CD14-positive monocyte (primary cell): Measurements from ENCODE around the gene PIWIL1. TPM values are rescaled to one million over a fixed set of nuclear protein-coding genes. Genes with fewer than 3 reads are reported as not detected.

Source experiments
- DNase-seq, 3 donors: peaks; one replicate each; pipeline ENCODE4 v3.0.0-alpha.2; 2011 to 2022
- H2AFZ ChIP-seq: 2 replicates; pipeline ENCODE4 v1.6.0; 2012; ENCODE audit warnings: mild to moderate bottlenecking, low read depth, low read length, inconsistent platforms; ENCODE audit not compliant: insufficient read depth, poor library complexity, severe bottlenecking
- H3K27ac ChIP-seq, 2 donors: 1 replicate in 1 of 2; 2 replicates in 1 of 2; pipeline ENCODE4 v1.5.1; 2012 to 2013; ENCODE audit warnings: low read length in 2 of 2, control low read depth in 1 of 2, inconsistent platforms in 1 of 2, low read depth in 1 of 2, mild to moderate bottlenecking in 1 of 2
- H3K27me3 ChIP-seq, 2 donors: one replicate each; pipeline versions ENCODE4 v1.6.0 to v1.6.1; 2011 to 2013; ENCODE audit warnings: low read length in 2 of 2; ENCODE audit not compliant: control insufficient read depth in 2 of 2, insufficient read depth in 2 of 2
- H3K36me3 ChIP-seq, 2 donors: replicated peaks in 1 of 2; 1 replicate in 1 of 2; 2 replicates in 1 of 2; pipeline versions ENCODE4 v1.5.1 to v1.6.1; 2012 to 2013; ENCODE audit warnings: low read length in 2 of 2, control low read depth in 1 of 2, inconsistent platforms in 1 of 2, mild to moderate bottlenecking in 1 of 2; ENCODE audit not compliant: insufficient read depth in 2 of 2, control insufficient read depth in 1 of 2
- H3K4me1 ChIP-seq, 2 donors: 1 replicate in 1 of 2; 2 replicates in 1 of 2; pipeline versions ENCODE4 v1.5.1 to v1.6.1; 2012 to 2013; ENCODE audit warnings: low read length in 2 of 2, control low read depth in 1 of 2, inconsistent platforms in 1 of 2, mild to moderate bottlenecking in 1 of 2, moderate library complexity in 1 of 2; ENCODE audit not compliant: insufficient read depth in 2 of 2, control insufficient read depth in 1 of 2
- H3K4me2 ChIP-seq: replicated peaks from 2 replicates; pipeline ENCODE3; 2012; ENCODE audit warnings: low read length, moderate library complexity, mild to moderate bottlenecking; ENCODE audit not compliant: poor library complexity, severe bottlenecking; ENCODE audit errors: extremely low read depth
- H3K4me3 ChIP-seq, 3 experiments: fragments of 200-600 bp in 1 of 3; sonication (generic) in 1 of 3; replicated peaks in 1 of 3; 1 replicate in 2 of 3; 2 replicates in 1 of 3; pipeline ENCODE4 v1.5.1; 2011 to 2013; ENCODE audit warnings: low read length in 3 of 3, mild to moderate bottlenecking in 3 of 3, control low read depth in 2 of 3, low read depth in 2 of 3, inconsistent platforms in 1 of 3, moderate library complexity in 1 of 3
- H3K79me2 ChIP-seq: 2 replicates; pipeline ENCODE4 v1.6.0; 2012; ENCODE audit warnings: mild to moderate bottlenecking, control low read depth, inconsistent platforms, low read length, moderate library complexity; ENCODE audit not compliant: insufficient read depth
- H3K9ac ChIP-seq: 2 replicates; pipeline ENCODE4 v1.6.0; 2017; ENCODE audit warnings: low read length, mild to moderate bottlenecking; ENCODE audit not compliant: insufficient read depth, poor library complexity, severe bottlenecking
- H3K9me3 ChIP-seq, 2 donors: replicated peaks in 1 of 2; 1 replicate in 1 of 2; 2 replicates in 1 of 2; pipeline versions ENCODE4 v1.5.1 to v1.6.1; 2012 to 2013; ENCODE audit warnings: low read length in 2 of 2, control low read depth in 1 of 2; ENCODE audit not compliant: control insufficient read depth in 1 of 2, insufficient read depth in 1 of 2
- H4K20me1 ChIP-seq: 2 replicates; pipeline ENCODE4 v1.6.0; 2012; ENCODE audit warnings: mild to moderate bottlenecking, low read length, control low read depth, moderate library complexity; ENCODE audit not compliant: insufficient read depth
- H3K27ac Mint-ChIP-seq, 7 donors: one replicate each; pipeline ENCODE4 v1.8.0; 2020; ENCODE audit warnings: mild to moderate bottlenecking in 7 of 7, mixed read lengths in 7 of 7, moderate library complexity in 6 of 7, inconsistent platforms in 2 of 7
- H3K27me3 Mint-ChIP-seq, 3 donors: one replicate each; pipeline ENCODE4 v1.8.0; 2021 to 2022; ENCODE audit warnings: low read depth in 3 of 3, mild to moderate bottlenecking in 3 of 3, mixed read lengths in 3 of 3, moderate library complexity in 3 of 3, inconsistent platforms in 1 of 3
- H3K36me3 Mint-ChIP-seq, 2 donors: one replicate each; pipeline ENCODE4 v1.8.0; 2020; ENCODE audit warnings: mixed read lengths in 2 of 2, inconsistent platforms in 1 of 2, mild to moderate bottlenecking in 1 of 2
- H3K4me1 Mint-ChIP-seq: one replicate; pipeline ENCODE4 v1.8.0; 2020; ENCODE audit warnings: mild to moderate bottlenecking, mixed read lengths
- H3K4me3 Mint-ChIP-seq, 2 donors: one replicate each; pipeline ENCODE4 v1.8.0; 2020; ENCODE audit warnings: mild to moderate bottlenecking in 2 of 2, mixed read lengths in 2 of 2, moderate library complexity in 1 of 2
- H3K9me3 Mint-ChIP-seq, 7 donors: one replicate each; pipeline ENCODE4 v1.8.0; 2020 to 2022; ENCODE audit warnings: mixed read lengths in 7 of 7, mild to moderate bottlenecking in 6 of 7, moderate library complexity in 6 of 7, inconsistent platforms in 2 of 7
- WGBS: methylation state at CpG from one replicate; pipeline ENCODE4 v1.1.5; 2013; ENCODE audit warnings: missing lambda C conversion rate; ENCODE audit not compliant: insufficient coverage; 5-methylcytosine and 5-hydroxymethylcytosine counted together
- intact Hi-C, 2 donors: fragments of 100-400 bp; cut with micrococcal nuclease; formaldehyde crosslinking; loops; one replicate each; pipeline versions ENCODE4 v1.15.0 to v1.15.1; 2023
- polyA plus RNA-seq, 3 donors: library from polyadenylated mRNA; depleted of rRNA in 1 of 3; unstranded in 2 of 3; stranded (reverse) in 1 of 3; fragments of 300-500 nt in 2 of 3; fragments of >200 nt in 1 of 3; fragmentation: Illumina TruSeq in 2 of 3; gene quantifications; 1 replicate in 2 of 3; 2 replicates in 1 of 3; pipeline ENCODE4 v1.2.3, GENCODE V29; 2012 to 2021
- TF ChIP-seq, protein P1 (sequence below): fragments of 200-600 bp; IDR thresholded peaks from one replicate; pipeline ENCODE4 v1.8.0; 2022; ENCODE audit warnings: antibody characterized with exemption, mild to moderate bottlenecking

PIWIL1 gene
- polyA plus RNA-seq, 3 donors: not detected

DNA sequence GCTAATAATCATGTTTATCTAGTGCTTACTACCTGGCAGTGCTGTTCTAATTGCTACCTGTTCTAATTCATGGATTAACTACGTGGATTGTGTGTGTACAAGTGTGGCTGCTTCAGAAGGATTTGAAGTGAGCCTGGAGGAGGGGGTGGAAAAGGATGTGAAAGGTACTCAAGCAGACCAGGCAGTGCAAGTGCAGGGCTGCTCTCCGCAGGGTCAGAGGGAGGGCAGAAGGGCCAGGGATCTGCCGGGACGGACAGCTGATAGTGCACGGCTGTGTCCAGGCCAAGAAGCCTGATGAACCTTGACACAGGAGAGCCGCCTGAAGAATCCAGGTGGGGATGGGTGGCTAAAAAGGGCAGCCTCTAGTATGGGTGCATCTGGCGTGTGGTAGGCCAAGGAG is 28.5 kb downstream of the PIWIL1 start:
- H3K27ac Mint-ChIP-seq: no peak overlapping the region
- no peaks in the 10 kb centered on the region for H3K36me3 Mint-ChIP-seq
- H3K27me3 Mint-ChIP-seq: peaks cover 1 to 9% (median 6%) of the 10 kb centered on the region in 3 donors
- no peak for DNase-seq
- H3K36me3 ChIP-seq: no peaks in the 10 kb centered on the region
- no peak overlapping the region for H3K4me3 ChIP-seq
- H3K4me1 Mint-ChIP-seq: no peaks in the 10 kb centered on the region
- H3K4me3 Mint-ChIP-seq: no peak overlapping the region
- intact Hi-C loops: no loop called here
- no peaks in the 10 kb centered on the region for H3K79me2 ChIP-seq
- WGBS: 89% methylated on average over 6 of the region's 7 CpGs
- H3K9me3 ChIP-seq: no peaks in the 10 kb centered on the region
- TF ChIP-seq, protein P1, sequence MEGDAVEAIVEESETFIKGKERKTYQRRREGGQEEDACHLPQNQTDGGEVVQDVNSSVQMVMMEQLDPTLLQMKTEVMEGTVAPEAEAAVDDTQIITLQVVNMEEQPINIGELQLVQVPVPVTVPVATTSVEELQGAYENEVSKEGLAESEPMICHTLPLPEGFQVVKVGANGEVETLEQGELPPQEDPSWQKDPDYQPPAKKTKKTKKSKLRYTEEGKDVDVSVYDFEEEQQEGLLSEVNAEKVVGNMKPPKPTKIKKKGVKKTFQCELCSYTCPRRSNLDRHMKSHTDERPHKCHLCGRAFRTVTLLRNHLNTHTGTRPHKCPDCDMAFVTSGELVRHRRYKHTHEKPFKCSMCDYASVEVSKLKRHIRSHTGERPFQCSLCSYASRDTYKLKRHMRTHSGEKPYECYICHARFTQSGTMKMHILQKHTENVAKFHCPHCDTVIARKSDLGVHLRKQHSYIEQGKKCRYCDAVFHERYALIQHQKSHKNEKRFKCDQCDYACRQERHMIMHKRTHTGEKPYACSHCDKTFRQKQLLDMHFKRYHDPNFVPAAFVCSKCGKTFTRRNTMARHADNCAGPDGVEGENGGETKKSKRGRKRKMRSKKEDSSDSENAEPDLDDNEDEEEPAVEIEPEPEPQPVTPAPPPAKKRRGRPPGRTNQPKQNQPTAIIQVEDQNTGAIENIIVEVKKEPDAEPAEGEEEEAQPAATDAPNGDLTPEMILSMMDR: no peak
- H3K4me1 ChIP-seq: no peaks in the 10 kb centered on the region
- H3K27ac ChIP-seq: no peak overlapping the region
- H3K9ac ChIP-seq: no peak overlapping the region
- H4K20me1 ChIP-seq: no peaks in the 10 kb centered on the region
- H2AFZ ChIP-seq: no peak overlapping the region
- H3K9me3 Mint-ChIP-seq: peaks cover 0 to 3% (median 0%) of the 10 kb centered on the region in 7 donors
- H3K27me3 ChIP-seq: no peaks in the 10 kb centered on the region
- H3K4me2 ChIP-seq: no peak overlapping the region

DNA sequence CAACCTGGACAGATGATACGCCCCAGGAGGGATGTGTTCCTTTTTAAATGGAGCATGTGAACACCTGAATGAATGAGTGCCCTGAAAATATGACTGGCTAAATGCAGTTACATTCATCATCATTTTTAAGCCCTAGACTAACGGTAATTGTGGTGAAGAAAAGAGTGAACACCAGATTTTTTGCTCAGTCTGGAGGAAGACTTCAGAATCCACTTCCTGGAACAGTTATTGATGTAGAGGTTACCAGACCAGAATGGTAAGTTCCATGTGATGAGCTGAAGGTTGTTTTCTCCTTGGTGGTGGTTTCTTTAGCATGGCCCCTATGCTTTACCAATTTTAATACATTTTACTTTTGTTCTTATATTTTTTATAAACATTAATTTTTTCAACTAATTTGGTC is 29.3 kb downstream of the PIWIL1 start:
- Histone ChIP-seq H3K9me3 (no peaks in the 10 kb centered on the region), H3K4me1 (no peaks in the 10 kb centered on the region), H3K36me3 (no peaks in the 10 kb centered on the region), H3K79me2 (no peaks in the 10 kb centered on the region), H3K4me3 (no peak overlapping the region), H3K27me3 (no peaks in the 10 kb centered on the region), H2AFZ (no peak overlapping the region), H3K9ac (no peak overlapping the region), H4K20me1 (no peaks in the 10 kb centered on the region), H3K27ac (no peak overlapping the region), H3K4me2 (no peak overlapping the region)
- H3K4me1 Mint-ChIP-seq: no peaks in the 10 kb centered on the region
- H3K9me3 Mint-ChIP-seq: peaks cover 0 to 3% (median 0%) of the 10 kb centered on the region in 7 donors
- peaks cover 1 to 7% (median 7%) of the 10 kb centered on the region in 3 donors for H3K27me3 Mint-ChIP-seq
- no peak overlapping the region for H3K27ac Mint-ChIP-seq
- H3K36me3 Mint-ChIP-seq: no peaks in the 10 kb centered on the region
- DNase-seq: no peak
- TF ChIP-seq, protein P1: no peak
- WGBS: no CpG with 5 or more reads among the region's 2 CpGs
- intact Hi-C loops: no loop called here
- H3K4me3 Mint-ChIP-seq: no peak overlapping the region
